Measurements from ENCODE around the gene STK25.
A peak's percentile ranks its signal among the peaks of the same experiment; 100 is the strongest.

STK25 gene

DNA sequence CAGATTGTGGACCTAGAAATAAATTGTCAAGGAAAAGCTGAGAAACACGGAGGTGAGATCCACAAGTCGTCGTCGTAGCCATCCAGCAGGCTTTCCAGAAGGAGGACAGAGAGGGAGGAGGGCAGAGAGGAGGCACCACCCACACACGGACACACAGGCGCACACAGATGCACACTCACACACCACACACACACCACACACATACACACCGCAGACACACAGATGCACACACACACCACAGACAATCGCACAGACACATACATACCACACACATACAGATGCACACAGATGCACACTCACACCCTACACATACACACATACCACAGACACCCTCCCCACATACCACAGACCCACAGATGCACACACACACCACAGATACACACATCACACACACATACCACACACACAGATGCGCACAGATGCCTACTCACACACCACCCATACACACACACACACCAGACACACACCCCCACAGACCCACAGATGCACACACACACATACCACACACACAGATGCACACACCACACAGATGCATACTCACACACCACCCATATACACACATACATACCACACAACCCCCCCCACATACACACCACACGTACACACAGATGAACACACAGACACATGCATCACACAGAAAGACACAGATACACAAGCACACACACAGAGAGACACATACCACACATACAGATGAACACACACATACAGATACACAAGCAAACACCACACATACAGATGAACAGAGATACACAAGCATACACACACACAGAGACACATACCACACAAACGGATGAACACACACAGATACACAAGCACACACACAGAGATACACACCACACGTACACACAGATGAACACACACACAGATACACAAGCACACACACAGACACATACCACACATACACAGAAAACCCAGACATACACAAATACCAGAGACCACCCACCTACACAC, 37.4 kb upstream of the STK25 start:
- ChIA-PET POLR2A (no interaction called here), CTCF (no interaction called here)
- Histone ChIP-seq H3K36me3 (ENCODE audit: control insufficient read depth in 2 of 2, insufficient read depth in 1 of 2, low read length in 2 of 2) (no peaks in the 10 kb centered on the region), H3K4me1 (ENCODE audit: control insufficient read depth, insufficient read depth, low read length) (peaks cover 8% of the 10 kb centered on the region), H3K4me3 (ENCODE audit: low read depth, low read length) (no peak overlapping the region), H3K27ac (ENCODE audit: extremely low read depth, low read depth, low read length) (no peak overlapping the region), H3K9me3 (ENCODE audit: control insufficient read depth, insufficient read depth, low read depth, low read length) (no peaks in the 10 kb centered on the region)
- TF ChIP-seq ZFHX2 (tag by site-specific recombination; conservative IDR thresholded peaks at IDR 0.05) (peak; percentile 52), ZNF2 (tag by site-specific recombination; IDR thresholded peaks at IDR 0.05) (peak; percentile 15; the same call in 1 of the 2 replicates), ZNF416 (tag by site-specific recombination; IDR thresholded peaks at IDR 0.05) (no peak), ZNF391 (tag by site-specific recombination; IDR thresholded peaks at IDR 0.05; ENCODE audit: borderline replicate concordance, low read depth) (no peak), OSR2 (tag by site-specific recombination; IDR thresholded peaks at IDR 0.05) (no peak), ZNF521 (tag by site-specific recombination; IDR thresholded peaks at IDR 0.05) (peak; percentile 29; the same call in 1 of the 2 replicates), ZNF148 (tag by site-specific recombination; IDR thresholded peaks at IDR 0.05; ENCODE audit: borderline replicate concordance) (no peak), ZNF146 (tag by site-specific recombination; IDR thresholded peaks at IDR 0.05) (peak; percentile 43), PATZ1 (tag by site-specific recombination; IDR thresholded peaks at IDR 0.05) (0 out of 2 replicates have a peak, but pooled peaks have one; percentile 16), EGR2 (tag by site-specific recombination; IDR thresholded peaks at IDR 0.05; ENCODE audit: low read depth) (peak; percentile 56), ZNF670 (tag by site-specific recombination; IDR thresholded peaks at IDR 0.05; ENCODE audit: low read depth) (peak; percentile 46; the same call in 1 of the 2 replicates), ZNF629 (tag by site-specific recombination; IDR thresholded peaks at IDR 0.05) (no peak), MYNN (tag by site-specific recombination; IDR thresholded peaks at IDR 0.05; ENCODE audit: borderline replicate concordance) (0 out of 2 replicates have a peak, but pooled peaks have one; percentile 6), ZNF449 (tag by site-specific recombination; IDR thresholded peaks at IDR 0.05) (no peak), SCRT1 (tag by site-specific recombination; IDR thresholded peaks at IDR 0.05; ENCODE audit: borderline replicate concordance) (0 out of 2 replicates have a peak, but pooled peaks have one; percentile 15)
- TF ChIP-seq, protein P1, sequence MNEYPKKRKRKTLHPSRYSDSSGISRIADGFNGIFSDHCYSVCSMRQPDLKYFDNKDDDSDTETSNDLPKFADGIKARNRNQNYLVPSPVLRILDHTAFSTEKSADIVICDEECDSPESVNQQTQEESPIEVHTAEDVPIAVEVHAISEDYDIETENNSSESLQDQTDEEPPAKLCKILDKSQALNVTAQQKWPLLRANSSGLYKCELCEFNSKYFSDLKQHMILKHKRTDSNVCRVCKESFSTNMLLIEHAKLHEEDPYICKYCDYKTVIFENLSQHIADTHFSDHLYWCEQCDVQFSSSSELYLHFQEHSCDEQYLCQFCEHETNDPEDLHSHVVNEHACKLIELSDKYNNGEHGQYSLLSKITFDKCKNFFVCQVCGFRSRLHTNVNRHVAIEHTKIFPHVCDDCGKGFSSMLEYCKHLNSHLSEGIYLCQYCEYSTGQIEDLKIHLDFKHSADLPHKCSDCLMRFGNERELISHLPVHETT (tag by site-specific recombination; IDR thresholded peaks at IDR 0.05), result no peak
- TF ChIP-seq, protein P2, sequence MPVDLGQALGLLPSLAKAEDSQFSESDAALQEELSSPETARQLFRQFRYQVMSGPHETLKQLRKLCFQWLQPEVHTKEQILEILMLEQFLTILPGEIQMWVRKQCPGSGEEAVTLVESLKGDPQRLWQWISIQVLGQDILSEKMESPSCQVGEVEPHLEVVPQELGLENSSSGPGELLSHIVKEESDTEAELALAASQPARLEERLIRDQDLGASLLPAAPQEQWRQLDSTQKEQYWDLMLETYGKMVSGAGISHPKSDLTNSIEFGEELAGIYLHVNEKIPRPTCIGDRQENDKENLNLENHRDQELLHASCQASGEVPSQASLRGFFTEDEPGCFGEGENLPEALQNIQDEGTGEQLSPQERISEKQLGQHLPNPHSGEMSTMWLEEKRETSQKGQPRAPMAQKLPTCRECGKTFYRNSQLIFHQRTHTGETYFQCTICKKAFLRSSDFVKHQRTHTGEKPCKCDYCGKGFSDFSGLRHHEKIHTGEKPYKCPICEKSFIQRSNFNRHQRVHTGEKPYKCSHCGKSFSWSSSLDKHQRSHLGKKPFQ (tag by site-specific recombination; IDR thresholded peaks at IDR 0.05), result peak; percentile 73; the same call in 1 of the 2 replicates
- TF ChIP-seq, protein P3, sequence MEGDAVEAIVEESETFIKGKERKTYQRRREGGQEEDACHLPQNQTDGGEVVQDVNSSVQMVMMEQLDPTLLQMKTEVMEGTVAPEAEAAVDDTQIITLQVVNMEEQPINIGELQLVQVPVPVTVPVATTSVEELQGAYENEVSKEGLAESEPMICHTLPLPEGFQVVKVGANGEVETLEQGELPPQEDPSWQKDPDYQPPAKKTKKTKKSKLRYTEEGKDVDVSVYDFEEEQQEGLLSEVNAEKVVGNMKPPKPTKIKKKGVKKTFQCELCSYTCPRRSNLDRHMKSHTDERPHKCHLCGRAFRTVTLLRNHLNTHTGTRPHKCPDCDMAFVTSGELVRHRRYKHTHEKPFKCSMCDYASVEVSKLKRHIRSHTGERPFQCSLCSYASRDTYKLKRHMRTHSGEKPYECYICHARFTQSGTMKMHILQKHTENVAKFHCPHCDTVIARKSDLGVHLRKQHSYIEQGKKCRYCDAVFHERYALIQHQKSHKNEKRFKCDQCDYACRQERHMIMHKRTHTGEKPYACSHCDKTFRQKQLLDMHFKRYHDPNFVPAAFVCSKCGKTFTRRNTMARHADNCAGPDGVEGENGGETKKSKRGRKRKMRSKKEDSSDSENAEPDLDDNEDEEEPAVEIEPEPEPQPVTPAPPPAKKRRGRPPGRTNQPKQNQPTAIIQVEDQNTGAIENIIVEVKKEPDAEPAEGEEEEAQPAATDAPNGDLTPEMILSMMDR (tag by site-specific recombination; IDR thresholded peaks at IDR 0.05), result 0 out of 2 replicates have a peak, but pooled peaks have one; percentile 18
- TF ChIP-seq, protein P4, sequence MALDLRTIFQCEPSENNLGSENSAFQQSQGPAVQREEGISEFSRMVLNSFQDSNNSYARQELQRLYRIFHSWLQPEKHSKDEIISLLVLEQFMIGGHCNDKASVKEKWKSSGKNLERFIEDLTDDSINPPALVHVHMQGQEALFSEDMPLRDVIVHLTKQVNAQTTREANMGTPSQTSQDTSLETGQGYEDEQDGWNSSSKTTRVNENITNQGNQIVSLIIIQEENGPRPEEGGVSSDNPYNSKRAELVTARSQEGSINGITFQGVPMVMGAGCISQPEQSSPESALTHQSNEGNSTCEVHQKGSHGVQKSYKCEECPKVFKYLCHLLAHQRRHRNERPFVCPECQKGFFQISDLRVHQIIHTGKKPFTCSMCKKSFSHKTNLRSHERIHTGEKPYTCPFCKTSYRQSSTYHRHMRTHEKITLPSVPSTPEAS (tag by site-specific recombination; IDR thresholded peaks at IDR 0.05), result peak; percentile 51
